Sciatic nerve (tissue), 2 donors: Measurements from ENCODE around the gene NECAB2. TPM values are rescaled to one million over a fixed set of nuclear protein-coding genes. Genes with fewer than 3 reads are reported as not detected.

ENCODE experiments used
- ATAC-seq: fragments of 200-7000 bp; cut with Tn5 transposase; one replicate; pipeline ENCODE4 v1.9.1; 2020; ENCODE audit warnings: mild to moderate bottlenecking, moderate library complexity
- DNase-seq: peaks from one replicate; pipeline ENCODE4 v3.0.0-alpha.2; 2020; ENCODE audit warnings: low spot score
- intact Hi-C: fragments of 100-400 bp; cut with DNase I; formaldehyde crosslinking; loops from one replicate; pipeline ENCODE4 v1.14.2; 2022
- total RNA-seq: library from RNA; stranded (reverse); fragmentation: NEBNext Ultra II Directional; extraction: Animal tissue kit (Norgen Biotek cat#: 25700); gene quantifications from one replicate; pipeline ENCODE4 v1.2.1, GENCODE V29; 2021
- donor health status: DM: no; HTN: no; CAD: no.
- donor health status: DM: no; HTN: no; CAD: no.

NECAB2 gene
- total RNA-seq, 1 donor from 2014 or later, result 0.80 TPM

GRCh38 chr16:83973581-83974385, 5.7 kb downstream of the NECAB2 start:
- ATAC-seq (no peak), DNase-seq (no peak)
- intact Hi-C loops, result loop anchor here (5.0 kb wide), 1 partner anchor 89 kb away; no protein-coding TSS in a partner anchor

- DNase-seq (no peak), ATAC-seq (no peak)
Observed at GRCh38 chr16:83974475-83974874, 6.4 kb downstream of the NECAB2 start.

GRCh38 chr16:83975590-83976260, 7.7 kb downstream of the NECAB2 start:
- ATAC-seq, result no peak
- intact Hi-C loops, result no loop called here
- DNase-seq, result no peak

More at GRCh38 chr16:83974475-83974874, 6.4 kb downstream of the NECAB2 start:
- intact Hi-C loops, result loop anchor here (5.0 kb wide), 1 partner anchor 88 kb away; no protein-coding TSS in a partner anchor

GRCh38 chr16:83977056-83977815, 9.2 kb downstream of the NECAB2 start:
- intact Hi-C loops, result no loop called here
- DNase-seq (no peak), ATAC-seq (no peak)

DNA sequence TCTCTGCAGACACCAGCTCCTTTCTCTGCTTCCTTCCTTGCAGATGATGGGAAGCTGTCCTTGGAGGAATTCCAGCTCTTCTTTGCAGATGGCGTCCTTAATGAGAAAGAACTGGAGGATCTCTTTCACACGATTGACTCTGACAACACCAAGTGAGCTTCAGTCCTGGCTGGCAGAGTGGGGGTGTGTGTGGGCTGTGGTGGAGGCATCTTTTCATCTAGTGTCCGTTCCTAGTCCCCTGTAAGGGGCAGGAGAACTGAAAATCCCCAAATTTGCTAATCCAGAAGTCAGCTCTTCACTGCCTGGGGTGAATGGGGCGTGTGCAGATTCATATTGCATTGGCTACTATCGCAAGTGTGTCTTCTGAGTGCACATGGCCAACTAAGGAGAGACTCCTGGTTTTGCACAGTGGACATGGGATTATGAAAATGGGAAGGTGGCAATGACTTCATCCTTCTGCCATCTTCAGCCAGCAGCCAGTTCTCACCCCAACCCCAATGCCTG, 10.4 kb downstream of the NECAB2 start:
- no peak for ATAC-seq
- intact Hi-C loops, result no loop called here
- no peak for DNase-seq

- DNase-seq, result no peak
- intact Hi-C loops, result no loop called here
- ATAC-seq, result no peak
Observed at GRCh38 chr16:83979441-83979840, 11.4 kb downstream of the NECAB2 start.

- intact Hi-C loops, result no loop called here
- DNase-seq, result no peak
- ATAC-seq, result no peak
Observed at GRCh38 chr16:83980794-83981193, 12.8 kb downstream of the NECAB2 start.

DNA sequence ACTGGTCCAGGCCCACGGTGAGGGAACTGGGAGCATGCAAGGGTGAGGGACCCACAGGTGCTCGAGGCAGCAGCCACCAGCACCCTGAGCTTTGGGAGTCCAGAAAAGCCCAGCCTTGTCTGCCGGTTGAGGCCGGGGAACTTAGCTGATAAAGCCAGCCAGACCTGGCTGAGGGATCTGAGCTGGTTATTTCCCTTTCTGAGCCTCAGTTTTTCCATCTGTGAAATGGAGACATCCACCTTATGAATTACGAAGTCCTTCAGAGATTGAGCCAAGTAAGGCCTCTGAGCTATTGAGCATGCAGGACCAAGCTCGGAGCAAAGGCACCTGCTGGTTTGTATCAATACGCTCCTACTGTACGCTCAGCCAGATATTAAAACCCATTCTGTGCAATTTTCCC, 13.8 kb downstream of the NECAB2 start:
- ATAC-seq (no peak), DNase-seq (no peak)
- intact Hi-C loops, result no loop called here

- DNase-seq (no peak), ATAC-seq (no peak)
- intact Hi-C loops, result no loop called here
Observed at GRCh38 chr16:83983491-83983890, 15.4 kb downstream of the NECAB2 start.

DNA sequence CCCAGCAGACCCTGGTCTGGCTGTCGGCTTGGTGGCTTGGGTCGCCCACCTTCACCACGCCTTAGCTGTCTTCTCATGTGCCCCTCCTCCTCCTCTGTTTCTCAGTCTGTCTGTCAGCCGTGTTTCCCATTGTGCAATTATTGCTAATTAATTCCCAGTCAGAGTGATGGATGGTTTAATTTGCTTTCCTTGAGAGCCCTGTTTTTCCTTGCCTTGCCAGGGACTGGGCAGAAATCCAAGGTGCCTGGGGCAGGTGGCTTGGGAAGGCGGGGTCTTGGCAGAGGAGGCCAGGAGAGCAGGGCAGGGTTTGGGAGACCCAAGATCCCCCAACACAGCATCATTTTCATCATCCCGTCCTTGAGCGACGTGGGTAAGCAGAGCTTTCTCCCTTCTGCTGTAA, 21.3 kb downstream of the NECAB2 start:
- ATAC-seq, result no peak
- no peak for DNase-seq
- intact Hi-C loops, result no loop called here

- ATAC-seq (no peak), DNase-seq (no peak)
- intact Hi-C loops, result no loop called here
Observed at GRCh38 chr16:83990492-83990891, 22.4 kb downstream of the NECAB2 start.

- DNase-seq, result no peak
- intact Hi-C loops, result no loop called here
- peak; percentile 58 for ATAC-seq
Observed at GRCh38 chr16:83992624-83993023, 24.6 kb downstream of the NECAB2 start.

DNA sequence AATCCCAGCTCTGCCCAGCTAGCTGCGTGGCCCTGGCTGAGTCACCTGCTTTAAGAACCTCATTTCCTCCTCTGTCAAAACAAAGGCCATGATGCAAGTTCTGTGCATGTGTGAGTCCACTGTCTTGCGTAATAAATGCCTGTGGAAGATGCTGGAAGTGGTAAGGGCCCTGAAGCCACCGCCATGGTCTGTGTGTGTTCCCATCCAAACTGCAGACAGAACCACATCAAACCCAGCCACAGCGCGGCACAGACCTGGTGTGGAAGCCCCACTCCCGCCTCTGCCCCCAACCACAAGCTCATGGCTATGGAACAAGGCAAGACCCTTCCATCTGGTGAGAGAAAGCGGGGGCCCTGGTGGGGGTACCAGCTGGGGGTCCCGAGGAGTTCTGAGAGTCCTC, 26.0 kb downstream of the NECAB2 start:
- ATAC-seq (peak; percentile 27), DNase-seq (no peak)
- intact Hi-C loops, result no loop called here

- intact Hi-C loops, result no loop called here
- DNase-seq, result no peak
- no peak for ATAC-seq
Observed at GRCh38 chr16:83994703-83995102, 26.7 kb downstream of the NECAB2 start.

- no peak for DNase-seq
- ATAC-seq, result no peak
- intact Hi-C loops, result no loop called here
Observed at GRCh38 chr16:83995754-83996153, 27.7 kb downstream of the NECAB2 start.

- no peak for DNase-seq
- intact Hi-C loops, result no loop called here
- no peak for ATAC-seq
Observed at GRCh38 chr16:83996481-83997252, 28.6 kb downstream of the NECAB2 start.

DNA sequence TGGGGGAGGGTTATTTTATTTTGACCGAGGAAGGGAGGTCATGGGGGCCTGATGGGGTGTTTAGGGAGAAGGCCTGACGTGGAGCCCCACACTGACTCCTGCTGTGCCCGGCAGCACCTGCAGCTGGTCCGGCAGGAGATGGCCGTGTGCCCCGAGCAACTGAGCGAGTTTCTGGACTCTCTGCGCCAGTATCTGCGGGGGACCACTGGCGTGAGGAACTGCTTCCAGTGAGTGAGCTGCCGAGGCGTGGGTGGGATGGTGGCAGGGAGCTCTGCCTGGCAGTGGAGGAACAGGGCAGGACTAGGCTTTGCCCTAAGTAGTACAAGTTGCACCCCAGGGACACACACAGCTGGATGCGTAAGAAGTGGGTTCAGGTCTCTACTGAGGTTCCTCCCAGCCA, 30.0 kb downstream of the NECAB2 start:
- intact Hi-C loops, result no loop called here
- DNase-seq (no peak), ATAC-seq (no peak)

DNA sequence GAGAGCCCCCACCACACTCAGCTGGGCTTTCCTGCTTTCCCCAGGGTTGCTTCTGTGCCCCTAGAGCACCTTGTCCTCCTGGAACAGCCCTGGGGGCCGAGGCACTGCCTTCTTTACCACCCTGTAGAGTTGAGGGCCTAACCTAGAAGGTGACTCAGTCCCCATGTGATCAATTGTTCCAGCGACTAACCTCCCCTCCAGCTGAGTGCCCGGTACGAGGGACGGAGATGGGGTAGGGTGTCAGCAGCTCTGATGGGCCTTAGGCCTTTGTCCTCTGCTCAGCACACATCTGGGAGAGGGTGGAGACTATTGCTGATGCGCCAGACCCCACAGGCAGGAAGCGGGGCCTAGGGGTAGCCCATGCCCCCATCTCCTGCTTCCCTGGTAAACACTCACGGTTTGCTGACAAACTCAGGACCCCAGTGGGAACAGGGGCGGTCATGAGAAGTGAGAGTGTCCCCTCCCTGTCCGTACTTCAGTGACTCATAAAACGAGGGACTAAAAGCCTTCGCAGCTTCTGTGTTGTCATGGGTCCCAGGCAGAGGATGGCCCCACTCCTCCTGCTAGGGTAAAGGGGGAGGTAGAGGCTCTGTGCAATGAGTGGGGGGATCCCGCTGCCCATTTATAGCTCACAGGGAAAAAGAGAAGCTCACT, 33.1 kb downstream of the NECAB2 start:
- intact Hi-C loops, result no loop called here
- no peak for ATAC-seq
- no peak for DNase-seq
